ENCODE results near the gene WAC. TPM values are rescaled to one million over a fixed set of nuclear protein-coding genes. Genes with fewer than 3 reads are reported as not detected.

WAC gene
- polyA plus RNA-seq, 2 of the 4 experiments (the other 2 are of a cell fraction) = 63.9 to 133 TPM

DNA sequence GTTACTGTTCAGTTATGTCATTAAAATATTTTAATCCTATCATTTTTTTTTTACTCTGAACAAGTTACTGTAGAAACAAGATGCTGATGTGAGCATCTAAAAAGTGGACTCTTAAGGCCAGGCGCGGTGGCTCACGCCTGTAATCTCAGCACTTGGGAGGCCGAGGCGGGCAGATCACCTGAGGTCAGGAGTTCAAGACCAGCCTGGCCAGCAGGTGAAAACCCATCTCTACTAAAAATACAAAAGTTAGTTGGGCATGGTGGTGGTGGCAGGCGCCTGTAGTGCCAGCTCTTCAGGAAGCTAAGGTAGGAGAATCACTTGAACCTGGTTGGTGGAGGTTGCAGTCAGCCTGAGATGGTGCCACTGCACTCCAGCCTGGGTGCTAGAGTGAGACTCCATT is 2.9 kb downstream of the WAC start:
- POLR2A ChIA-PET = no interaction called here
- Histone ChIP-seq H3K27ac (no peak overlapping the region), H3K4me3 (no peak overlapping the region), H3K4me2 (peak overlapping the region; percentile 97), H3K4me1 (peaks cover 35% of the 10 kb centered on the region), H3K9me3 (no peaks in the 10 kb centered on the region)
- 90% methylated on average over 6 of the region's 6 CpGs for WGBS (ENCODE audit: missing lambda C conversion rate)
- no peak for TF ChIP-seq HOXB5 (CRISPR knock-in tag; IDR thresholded peaks at IDR 0.05)
- TF ChIP-seq CBX8 (IDR thresholded peaks at IDR 0.05) = no peak
- no peak for TF ChIP-seq KDM5A (IDR thresholded peaks at IDR 0.05)
- TF ChIP-seq, protein P1, sequence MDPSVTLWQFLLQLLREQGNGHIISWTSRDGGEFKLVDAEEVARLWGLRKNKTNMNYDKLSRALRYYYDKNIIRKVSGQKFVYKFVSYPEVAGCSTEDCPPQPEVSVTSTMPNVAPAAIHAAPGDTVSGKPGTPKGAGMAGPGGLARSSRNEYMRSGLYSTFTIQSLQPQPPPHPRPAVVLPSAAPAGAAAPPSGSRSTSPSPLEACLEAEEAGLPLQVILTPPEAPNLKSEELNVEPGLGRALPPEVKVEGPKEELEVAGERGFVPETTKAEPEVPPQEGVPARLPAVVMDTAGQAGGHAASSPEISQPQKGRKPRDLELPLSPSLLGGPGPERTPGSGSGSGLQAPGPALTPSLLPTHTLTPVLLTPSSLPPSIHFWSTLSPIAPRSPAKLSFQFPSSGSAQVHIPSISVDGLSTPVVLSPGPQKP (IDR thresholded peaks at IDR 0.05; ENCODE audit: low read depth, low read length) = no peak
- no peak for TF ChIP-seq SMC3 (IDR thresholded peaks at IDR 0.05)
- no peak for TF ChIP-seq ZSCAN20 (CRISPR knock-in tag; IDR thresholded peaks at IDR 0.05)
- TF ChIP-seq EP300 (IDR thresholded peaks at IDR 0.05) = no peak
- no peak for TF ChIP-seq JUN (IDR thresholded peaks at IDR 0.05)
- no peak for TF ChIP-seq FOSB (CRISPR knock-in tag; IDR thresholded peaks at IDR 0.05)
- TF ChIP-seq NFE2L2 (conservative IDR thresholded peaks at IDR 0.05; ENCODE audit: low read length) = no peak
- TF ChIP-seq HES2 (IDR thresholded peaks at IDR 0.05) = no peak
- TF ChIP-seq SREBF2 (IDR thresholded peaks at IDR 0.05) = no peak
- TF ChIP-seq MAFK (IDR thresholded peaks at IDR 0.05; ENCODE audit: partially characterized antibody) = no peak
- TF ChIP-seq GATA3 (IDR thresholded peaks at IDR 0.05; ENCODE audit: borderline replicate concordance) = no peak
- no peak for ATAC-seq
- FAIRE-seq = no peak
- no peak for DNase-seq (ENCODE audit: low read depth in 1 of 2, low spot score in 1 of 2)
- CTCF ChIA-PET = interaction anchor here (1.8 kb wide), 1 partner anchor 9 kb away, joined by 9 read pairs; no protein-coding TSS in a partner anchor

GRCh38 chr10:28538595-28538994 is 5.7 kb downstream of the WAC start:
- Histone ChIP-seq H3K4me1 (peaks cover 29% of the 10 kb centered on the region), H3K4me3 (no peak overlapping the region), H3K27ac (no peak overlapping the region), H3K4me2 (no peak overlapping the region), H3K9me3 (no peaks in the 10 kb centered on the region)
- WGBS (ENCODE audit: missing lambda C conversion rate) = 90% methylated on average over 1 of the region's 1 CpG
- CTCF ChIA-PET = interaction anchor here (0.7 to 0.9 kb wide), 2 partner anchors 12 to 107 kb away, joined by 3 to 4 read pairs; no protein-coding TSS in a partner anchor
- POLR2A ChIA-PET = no interaction called here
- DNase-seq (ENCODE audit: low read depth in 1 of 2, low spot score in 1 of 2) (no peak), FAIRE-seq (no peak), ATAC-seq (no peak)
- TF ChIP-seq CHD4 (IDR thresholded peaks at IDR 0.05; ENCODE audit: borderline replicate concordance) = no peak
- TF ChIP-seq, protein P2, sequence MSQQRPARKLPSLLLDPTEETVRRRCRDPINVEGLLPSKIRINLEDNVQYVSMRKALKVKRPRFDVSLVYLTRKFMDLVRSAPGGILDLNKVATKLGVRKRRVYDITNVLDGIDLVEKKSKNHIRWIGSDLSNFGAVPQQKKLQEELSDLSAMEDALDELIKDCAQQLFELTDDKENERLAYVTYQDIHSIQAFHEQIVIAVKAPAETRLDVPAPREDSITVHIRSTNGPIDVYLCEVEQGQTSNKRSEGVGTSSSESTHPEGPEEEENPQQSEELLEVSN (IDR thresholded peaks at IDR 0.05; ENCODE audit: borderline replicate concordance, low read depth) = no peak
- no peak for TF ChIP-seq RAD21 (conservative IDR thresholded peaks at IDR 0.05 in 1 of 2, IDR thresholded peaks at IDR 0.05 in 1 of 2)
- TF ChIP-seq JUN (IDR thresholded peaks at IDR 0.05) = no peak
- no peak for TF ChIP-seq HES2 (IDR thresholded peaks at IDR 0.05)
- no peak for TF ChIP-seq BCL3 (IDR thresholded peaks at IDR 0.05)
- no peak for TF ChIP-seq MAFK (IDR thresholded peaks at IDR 0.05; ENCODE audit: partially characterized antibody)
- TF ChIP-seq REST (IDR thresholded peaks at IDR 0.05) = no peak
- TF ChIP-seq MYC (IDR thresholded peaks at IDR 0.05; ENCODE audit: borderline replicate concordance, low read length) = no peak
